Measurements from ENCODE around the gene CALD1.

CALD1 gene

GRCh38 chr7:134779741-134780065, 269 bp downstream of the CALD1 start:
- no peak overlapping the region for H3K4me3 ChIP-seq (ENCODE audit: low read depth, low read length)
- TF ChIP-seq CTCF (IDR thresholded peaks at IDR 0.05; ENCODE audit: borderline replicate concordance, insufficient read depth, low read depth, low read length), result no peak

GRCh38 chr7:134780166-134780828, 863 bp downstream of the CALD1 start:
- no peak overlapping the region for H3K4me3 ChIP-seq (ENCODE audit: low read depth, low read length)
- TF ChIP-seq CTCF (IDR thresholded peaks at IDR 0.05; ENCODE audit: borderline replicate concordance, insufficient read depth, low read depth, low read length), result no peak

- TF ChIP-seq CTCF (IDR thresholded peaks at IDR 0.05; ENCODE audit: borderline replicate concordance, insufficient read depth, low read depth, low read length), result no peak
- H3K4me3 ChIP-seq (ENCODE audit: low read depth, low read length), result no peak overlapping the region
Measured at GRCh38 chr7:134781171-134781570, 1.7 kb downstream of the CALD1 start.

GRCh38 chr7:134782121-134782623, 2.7 kb downstream of the CALD1 start:
- no peak overlapping the region for H3K4me3 ChIP-seq (ENCODE audit: low read depth, low read length)
- TF ChIP-seq CTCF (IDR thresholded peaks at IDR 0.05; ENCODE audit: borderline replicate concordance, insufficient read depth, low read depth, low read length), result no peak

GRCh38 chr7:134783294-134784069, 4.0 kb downstream of the CALD1 start:
- no peak for TF ChIP-seq CTCF (IDR thresholded peaks at IDR 0.05; ENCODE audit: borderline replicate concordance, insufficient read depth, low read depth, low read length)
- H3K4me3 ChIP-seq (ENCODE audit: low read depth, low read length), result no peak overlapping the region

- TF ChIP-seq CTCF (IDR thresholded peaks at IDR 0.05; ENCODE audit: borderline replicate concordance, insufficient read depth, low read depth, low read length), result no peak
- H3K4me3 ChIP-seq (ENCODE audit: low read depth, low read length), result no peak overlapping the region
Measured at GRCh38 chr7:134784251-134785049, 5.0 kb downstream of the CALD1 start.
